Measurements from ENCODE around the gene CST7. TPM values are rescaled to one million over a fixed set of nuclear protein-coding genes. Genes with fewer than 3 reads are reported as not detected.

CST7 gene
- polyA plus RNA-seq, 1 experiment, result not detected

- ChIA-PET POLR2A (no interaction called here), CTCF (interaction anchor here (0.6 to 5.8 kb wide), 30 partner anchors 9 to 723 kb away, joined by 3 to 216 read pairs (median 4); no protein-coding TSS in a partner anchor)
These were observed 45.6 kb downstream of the CST7 start for GRCh38 chr20:24994470-24995368.

GRCh38 chr20:24995741-24996448, 46.8 kb downstream of the CST7 start:
- POLR2A ChIA-PET, result no interaction called here
- DNase-seq (ENCODE audit: low read depth), result no peak
- CTCF ChIA-PET, result interaction anchor here (0.8 to 5.8 kb wide), 21 partner anchors 8 to 402 kb away, joined by 3 to 216 read pairs (median 4); no protein-coding TSS in a partner anchor
- H3K27me3 ChIP-seq (ENCODE audit: control insufficient read depth, insufficient read depth, low read length), result 0 out of 2 replicates have a peak, but pooled peaks cover 4% of the 10 kb centered on the region
- H3K36me3 ChIP-seq (ENCODE audit: control insufficient read depth, insufficient read depth, low read length), result no peaks in the 10 kb centered on the region
- no peak overlapping the region for H3K4me3 ChIP-seq (ENCODE audit: low read depth, low read length)
- TF ChIP-seq, protein P1, sequence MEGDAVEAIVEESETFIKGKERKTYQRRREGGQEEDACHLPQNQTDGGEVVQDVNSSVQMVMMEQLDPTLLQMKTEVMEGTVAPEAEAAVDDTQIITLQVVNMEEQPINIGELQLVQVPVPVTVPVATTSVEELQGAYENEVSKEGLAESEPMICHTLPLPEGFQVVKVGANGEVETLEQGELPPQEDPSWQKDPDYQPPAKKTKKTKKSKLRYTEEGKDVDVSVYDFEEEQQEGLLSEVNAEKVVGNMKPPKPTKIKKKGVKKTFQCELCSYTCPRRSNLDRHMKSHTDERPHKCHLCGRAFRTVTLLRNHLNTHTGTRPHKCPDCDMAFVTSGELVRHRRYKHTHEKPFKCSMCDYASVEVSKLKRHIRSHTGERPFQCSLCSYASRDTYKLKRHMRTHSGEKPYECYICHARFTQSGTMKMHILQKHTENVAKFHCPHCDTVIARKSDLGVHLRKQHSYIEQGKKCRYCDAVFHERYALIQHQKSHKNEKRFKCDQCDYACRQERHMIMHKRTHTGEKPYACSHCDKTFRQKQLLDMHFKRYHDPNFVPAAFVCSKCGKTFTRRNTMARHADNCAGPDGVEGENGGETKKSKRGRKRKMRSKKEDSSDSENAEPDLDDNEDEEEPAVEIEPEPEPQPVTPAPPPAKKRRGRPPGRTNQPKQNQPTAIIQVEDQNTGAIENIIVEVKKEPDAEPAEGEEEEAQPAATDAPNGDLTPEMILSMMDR (IDR thresholded peaks at IDR 0.05; ENCODE audit: insufficient read depth, low read depth, low read length), result no peak

More at GRCh38 chr20:24994470-24995368, 45.6 kb downstream of the CST7 start:
- DNase-seq (ENCODE audit: low read depth), result no peak
- H3K4me3 ChIP-seq (ENCODE audit: low read depth, low read length), result no peak overlapping the region
- TF ChIP-seq, protein P1 (IDR thresholded peaks at IDR 0.05; ENCODE audit: insufficient read depth, low read depth, low read length), result peak; percentile 91
- H3K36me3 ChIP-seq (ENCODE audit: control insufficient read depth, insufficient read depth, low read length), result no peaks in the 10 kb centered on the region
- H3K27me3 ChIP-seq (ENCODE audit: control insufficient read depth, insufficient read depth, low read length), result 0 out of 2 replicates have a peak, but pooled peaks cover 4% of the 10 kb centered on the region

- ChIA-PET CTCF (interaction anchor here (0.8 to 5.8 kb wide), 10 partner anchors 35 to 402 kb away, joined by 3 to 216 read pairs (median 6); no protein-coding TSS in a partner anchor), POLR2A (no interaction called here)
- H3K36me3 ChIP-seq (ENCODE audit: control insufficient read depth, insufficient read depth, low read length), result no peaks in the 10 kb centered on the region
- no peak overlapping the region for H3K4me3 ChIP-seq (ENCODE audit: low read depth, low read length)
- TF ChIP-seq, protein P1 (IDR thresholded peaks at IDR 0.05; ENCODE audit: insufficient read depth, low read depth, low read length), result no peak
- DNase-seq (ENCODE audit: low read depth), result no peak
- H3K27me3 ChIP-seq (ENCODE audit: control insufficient read depth, insufficient read depth, low read length), result 0 out of 2 replicates have a peak, but pooled peaks cover 4% of the 10 kb centered on the region
These were observed 47.6 kb downstream of the CST7 start for GRCh38 chr20:24996449-24997377.

GRCh38 chr20:24998121-24998520, 49.1 kb downstream of the CST7 start:
- CTCF ChIA-PET, result interaction anchor here (1.1 to 4.4 kb wide), 3 partner anchors 66 to 409 kb away, joined by 3 to 59 read pairs (median 8); partner anchors contain the start of gene GINS1

More at GRCh38 chr20:24998121-24998520, 49.1 kb downstream of the CST7 start:
- no peak for DNase-seq (ENCODE audit: low read depth)
- TF ChIP-seq, protein P1 (IDR thresholded peaks at IDR 0.05; ENCODE audit: insufficient read depth, low read depth, low read length), result no peak
- Histone ChIP-seq H3K4me3 (ENCODE audit: low read depth, low read length) (no peak overlapping the region), H3K36me3 (ENCODE audit: control insufficient read depth, insufficient read depth, low read length) (no peaks in the 10 kb centered on the region), H3K27me3 (ENCODE audit: control insufficient read depth, insufficient read depth, low read length) (0 out of 2 replicates have a peak, but pooled peaks cover 4% of the 10 kb centered on the region)
- POLR2A ChIA-PET, result no interaction called here

All from BJ (cell line).